Thyroid gland (tissue), 4 donors: Measurements from ENCODE around the gene RAB9B. TPM values are rescaled to one million over a fixed set of nuclear protein-coding genes. Genes with fewer than 3 reads are reported as not detected.
"Not testable (repeated sequence)": the region's sequence is repeated elsewhere in the genome, so short reads cannot be mapped to it uniquely, and the experiment has no call there.

Experiments
- DNase-seq, 2 donors: peaks; one replicate each; pipeline ENCODE4 v3.0.0-alpha.2; 2019
- H3K27ac ChIP-seq, 3 donors: fragments of 200-600 bp; sonication (generic); 1 replicate in 2 of 3; 2 replicates in 1 of 3; pipeline ENCODE4 v1.5.1; 2016 to 2019; ENCODE audit warnings: mild to moderate bottlenecking in 1 of 3, moderate library complexity in 1 of 3
- H3K27me3 ChIP-seq: fragments of 200-600 bp; sonication (generic); one replicate; pipeline ENCODE4 v1.5.1; 2019
- H3K36me3 ChIP-seq, 2 donors: fragments of 200-600 bp; sonication (generic); one replicate each; pipeline ENCODE4 v1.5.1; 2016 to 2019
- H3K4me1 ChIP-seq, 2 donors: fragments of 200-600 bp; sonication (generic); one replicate each; pipeline ENCODE4 v1.5.1; 2017 to 2019
- H3K4me3 ChIP-seq, 3 donors: fragments of 200-600 bp; sonication (generic); replicated peaks in 1 of 3; 1 replicate in 2 of 3; 2 replicates in 1 of 3; pipeline ENCODE4 v1.5.1; 2016; ENCODE audit warnings: mild to moderate bottlenecking in 1 of 3
- H3K9me3 ChIP-seq: fragments of 200-600 bp; sonication (generic); one replicate; pipeline ENCODE4 v1.5.1; 2017
- CTCF ChIP-seq, 6 experiments: fragments of 200-600 bp in 3 of 6; fragments of 450-650 bp in 3 of 6; sonication (generic) in 3 of 6; IDR thresholded peaks; one replicate each; pipeline ENCODE4 v1.5.1; 2016 to 2019; ENCODE audit warnings: antibody characterized with exemption in 6 of 6, mild to moderate bottlenecking in 2 of 6, inconsistent platforms in 1 of 6, moderate library complexity in 1 of 6
- POLR2A ChIP-seq, 2 donors: fragments of 450-650 bp; IDR thresholded peaks; one replicate each; pipeline ENCODE4 v1.6.1; 2017; ENCODE audit warnings: antibody characterized with exemption in 2 of 2, mild to moderate bottlenecking in 2 of 2, moderate library complexity in 1 of 2
- WGBS, 2 donors: methylation state at CpG; one replicate each; pipeline ENCODE4 v1.1.5; 2017; 5-methylcytosine and 5-hydroxymethylcytosine counted together
- intact Hi-C: fragments of 100-400 bp; cut with DNase I; formaldehyde crosslinking; loops from one replicate; pipeline ENCODE4 v1.15.1; 2023
- total RNA-seq, 4 donors: library from RNA; depleted of rRNA; stranded (reverse); fragments of >200 nt; gene quantifications; one replicate each; pipeline ENCODE4 v1.2.3, GENCODE V29; 2016

The RAB9B gene
- total RNA-seq, 4 donors from 2014 or later = 1.9 to 4.1 (median 2.9) TPM

DNA sequence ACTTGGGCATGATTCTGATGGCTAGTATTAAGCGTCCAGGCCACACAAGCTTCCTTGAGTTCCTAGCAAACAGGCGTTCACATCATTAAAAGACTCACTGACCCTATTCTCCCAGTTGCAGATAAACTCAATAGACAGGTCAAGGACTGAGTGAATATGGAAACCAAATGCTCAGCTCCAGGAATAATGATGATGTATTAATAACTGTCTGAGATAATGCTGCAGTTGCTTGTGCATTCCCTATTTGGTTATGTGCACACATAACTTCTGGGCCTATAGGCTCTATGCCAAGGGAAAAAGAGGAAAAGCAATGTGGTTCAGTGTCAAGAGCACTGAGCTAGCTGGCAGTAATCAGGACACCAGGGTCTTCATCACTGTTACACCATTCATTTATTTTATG is 3.5 kb downstream of the RAB9B start:
- Histone ChIP-seq H3K4me1 (no peaks in the 10 kb centered on the region), H3K27ac (no peak overlapping the region), H3K4me3 (no peak overlapping the region), H3K27me3 (no peaks in the 10 kb centered on the region), H3K9me3 (no peaks in the 10 kb centered on the region), H3K36me3 (no peaks in the 10 kb centered on the region)
- TF ChIP-seq CTCF (IDR thresholded peaks at IDR 0.05) (no peak), POLR2A (IDR thresholded peaks at IDR 0.05) (no peak)
- intact Hi-C loops = no loop called here
- WGBS, 2 donors = 83 to 84% methylated on average over 2 of the region's 2 CpGs
- DNase-seq = no peak

GRCh38 chrX:103825881-103826280 is 6.2 kb downstream of the RAB9B start:
- Histone ChIP-seq H3K4me1 (no peaks in the 10 kb centered on the region), H3K27ac (no peak overlapping the region), H3K36me3 (no peaks in the 10 kb centered on the region), H3K4me3 (no peak overlapping the region), H3K27me3 (no peaks in the 10 kb centered on the region), H3K9me3 (no peaks in the 10 kb centered on the region)
- WGBS, 2 donors = 80 to 92% methylated on average over 1 of the region's 1 CpG
- DNase-seq = no peak
- TF ChIP-seq POLR2A (IDR thresholded peaks at IDR 0.05) (no peak), CTCF (IDR thresholded peaks at IDR 0.05) (no peak)
- intact Hi-C loops = no loop called here

- no peaks in the 10 kb centered on the region for H3K9me3 ChIP-seq
- H3K4me3 ChIP-seq = no peak overlapping the region
- H3K27me3 ChIP-seq = no peaks in the 10 kb centered on the region
- no peak overlapping the region for H3K27ac ChIP-seq
- intact Hi-C loops = no loop called here
- H3K4me1 ChIP-seq = no peaks in the 10 kb centered on the region
- H3K36me3 ChIP-seq = no peaks in the 10 kb centered on the region
- TF ChIP-seq CTCF (IDR thresholded peaks at IDR 0.05) = no peak
- TF ChIP-seq POLR2A (IDR thresholded peaks at IDR 0.05) = no peak
- no peak for DNase-seq
These were observed 8.5 kb downstream of the RAB9B start for GRCh38 chrX:103823591-103823990.

- H3K36me3 ChIP-seq, H3K9me3 ChIP-seq, DNase-seq, H3K4me3 ChIP-seq, H3K27me3 ChIP-seq, intact Hi-C loops, H3K27ac ChIP-seq, H3K4me1 ChIP-seq: not testable (repeated sequence)
- 97 to 100% methylated on average over 1 to 3 of the region's 6 CpGs for WGBS, 2 donors
These were observed 11.3 kb downstream of the RAB9B start for GRCh38 chrX:103820802-103821201.

DNA sequence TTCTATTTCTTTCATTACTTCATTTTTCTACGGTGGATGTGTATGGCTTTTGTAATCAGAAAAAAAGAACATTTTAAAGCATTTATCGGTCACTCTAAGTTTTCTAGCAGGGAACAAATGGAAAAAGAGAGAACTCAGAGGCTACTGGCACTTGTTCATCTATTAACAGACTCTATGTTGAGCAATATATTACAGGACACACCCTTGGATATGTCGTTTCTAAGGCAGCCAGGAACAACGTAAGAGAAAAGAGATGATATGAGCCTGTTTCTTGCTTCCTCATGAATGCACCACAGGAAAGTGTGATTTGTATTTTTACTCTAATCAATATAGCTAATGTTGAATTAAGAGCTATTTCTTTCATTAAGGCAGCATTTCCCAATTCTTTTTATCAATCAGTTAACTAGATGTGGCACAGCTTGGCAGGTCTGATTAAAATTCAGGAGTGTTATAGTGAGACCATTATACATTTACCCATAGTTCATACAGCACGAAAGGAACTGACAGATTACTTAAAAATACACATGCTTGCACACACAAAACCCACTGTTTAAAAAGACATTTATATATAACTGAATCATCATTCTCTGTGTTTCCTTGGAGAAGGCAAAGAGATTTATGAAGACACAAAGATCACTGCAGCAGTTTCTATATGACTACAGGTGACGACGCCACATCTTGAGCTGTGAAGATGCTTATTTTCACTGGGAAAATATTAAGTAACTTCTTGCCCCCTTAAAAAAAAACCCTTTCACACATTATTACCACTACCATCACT is 13.0 kb downstream of the RAB9B start:
- no peak for TF ChIP-seq CTCF (IDR thresholded peaks at IDR 0.05)
- DNase-seq = no peak
- no peak overlapping the region for H3K4me3 ChIP-seq
- no peaks in the 10 kb centered on the region for H3K4me1 ChIP-seq
- H3K9me3 ChIP-seq = no peaks in the 10 kb centered on the region
- H3K27me3 ChIP-seq = no peaks in the 10 kb centered on the region
- WGBS, 2 donors = 71 to 77% methylated on average over 7 of the region's 7 CpGs
- intact Hi-C loops = loop anchor here (5.0 kb wide), 1 partner anchor 287 kb away; no protein-coding TSS in a partner anchor
- H3K27ac ChIP-seq = no peak overlapping the region
- H3K36me3 ChIP-seq = no peaks in the 10 kb centered on the region
